ENCODE measurements around the gene COL4A6. TPM values are rescaled to one million over a fixed set of nuclear protein-coding genes. Genes with fewer than 3 reads are reported as not detected.

COL4A6 gene
- total and polyA plus RNA-seq, 2 donors (not counting 3 experiments of a cell fraction or from before 2014, with no cell fraction given): 0.49 to 0.62 TPM

DNA sequence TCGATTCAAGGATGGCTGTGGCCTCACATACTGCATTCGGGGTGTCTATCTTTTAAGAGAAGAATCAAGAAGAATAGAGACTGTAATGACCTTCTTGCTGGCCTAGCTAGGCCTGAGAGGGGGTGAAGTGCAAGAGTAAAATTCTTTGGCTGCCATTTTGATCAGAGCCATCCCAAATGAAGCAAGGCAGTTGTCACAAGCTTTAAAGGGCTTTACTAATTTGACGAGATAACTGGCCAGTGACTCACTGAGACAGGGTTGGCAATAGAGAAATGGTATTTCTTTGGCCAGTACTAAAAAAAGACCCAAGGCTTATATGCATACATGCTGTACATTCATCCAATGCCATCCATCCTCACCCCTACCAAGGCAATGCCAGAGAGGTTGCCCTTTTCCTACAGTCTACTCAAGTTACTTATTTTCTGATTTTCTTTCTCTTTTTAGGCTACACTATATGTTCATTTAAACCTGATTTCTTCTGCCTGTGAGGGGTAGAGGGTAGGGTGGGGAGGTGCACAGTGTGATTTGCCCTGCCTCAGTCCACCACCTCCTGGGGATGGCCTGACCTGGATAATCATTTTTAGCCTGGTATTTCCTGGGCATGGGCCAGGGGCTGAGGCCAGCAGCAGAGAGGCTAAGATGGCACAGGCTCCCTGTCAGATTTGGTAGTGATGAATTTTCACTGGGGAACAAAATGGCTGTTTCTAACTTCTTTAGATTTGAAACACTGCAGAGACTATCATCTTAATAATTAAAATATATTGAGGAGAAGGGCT lies 314.4 kb downstream of the COL4A6 start:
- Histone ChIP-seq H3K9ac (replicated peaks; ENCODE audit: extremely low read depth, insufficient read depth, low read length) (no peak overlapping the region), H3K4me3 (replicated peaks in 1 of 3; ENCODE audit: insufficient read depth in 1 of 3, low read depth in 1 of 3, low read length in 3 of 3) (no peak overlapping the region), H3K27me3 (ENCODE audit: control insufficient read depth in 2 of 2, insufficient read depth in 2 of 2, low read length in 2 of 2) (no peaks in the 10 kb centered on the region), H3K79me2 (ENCODE audit: control insufficient read depth, insufficient read depth, low read length) (peaks cover 5% of the 10 kb centered on the region), H3K27ac (ENCODE audit: insufficient read depth, low read depth, low read length) (no peak overlapping the region), H3K9me3 (replicated peaks; ENCODE audit: control insufficient read depth, insufficient read depth, low read length) (no peaks in the 10 kb centered on the region), H4K20me1 (replicated peaks; ENCODE audit: control insufficient read depth, extremely low read depth, insufficient read depth, low read length) (no peaks in the 10 kb centered on the region), H3K4me1 (ENCODE audit: control insufficient read depth, extremely low read depth, insufficient read depth, low read length) (peaks cover 14% of the 10 kb centered on the region), H3K9me1 (replicated peaks; ENCODE audit: control insufficient read depth, extremely low read depth, insufficient read depth, low read length) (no peaks in the 10 kb centered on the region), H3K4me2 (ENCODE audit: insufficient read depth, low read length) (no peak overlapping the region), H2AFZ (ENCODE audit: low read depth, low read length) (no peak overlapping the region), H3K36me3 (ENCODE audit: control insufficient read depth in 2 of 2, extremely low read depth in 1 of 2, insufficient read depth in 2 of 2, low read length in 2 of 2) (no peaks in the 10 kb centered on the region)
- BruUV-seq (replicated peaks): no TSS peak
- POLR2A ChIA-PET: interaction anchor here (1.7 kb wide), 1 partner anchor 8 kb away, joined by 4 read pairs; no protein-coding TSS in a partner anchor
- intact Hi-C loops (cut with micrococcal nuclease) (no loop called here), dilution Hi-C loops (cut with MboI; ENCODE audit: extremely low pct_ligation_motif_present, low sequenced_read_pairs) (no loop called here)
- CTCF ChIA-PET: interaction anchor here (1.2 kb wide), 2 partner anchors 16 to 32 kb away, joined by 3 to 8 read pairs; partner anchors contain the start of genes ATG4A and PSMD10
- TF ChIP-seq POLR2AphosphoS5 (IDR thresholded peaks at IDR 0.05; ENCODE audit: insufficient read depth, low read depth, low read length): no peak
- no peak for TF ChIP-seq EZH2 (IDR thresholded peaks at IDR 0.05; ENCODE audit: borderline replicate concordance, low read depth, low read length, severe bottlenecking)
- TF ChIP-seq, protein P1, sequence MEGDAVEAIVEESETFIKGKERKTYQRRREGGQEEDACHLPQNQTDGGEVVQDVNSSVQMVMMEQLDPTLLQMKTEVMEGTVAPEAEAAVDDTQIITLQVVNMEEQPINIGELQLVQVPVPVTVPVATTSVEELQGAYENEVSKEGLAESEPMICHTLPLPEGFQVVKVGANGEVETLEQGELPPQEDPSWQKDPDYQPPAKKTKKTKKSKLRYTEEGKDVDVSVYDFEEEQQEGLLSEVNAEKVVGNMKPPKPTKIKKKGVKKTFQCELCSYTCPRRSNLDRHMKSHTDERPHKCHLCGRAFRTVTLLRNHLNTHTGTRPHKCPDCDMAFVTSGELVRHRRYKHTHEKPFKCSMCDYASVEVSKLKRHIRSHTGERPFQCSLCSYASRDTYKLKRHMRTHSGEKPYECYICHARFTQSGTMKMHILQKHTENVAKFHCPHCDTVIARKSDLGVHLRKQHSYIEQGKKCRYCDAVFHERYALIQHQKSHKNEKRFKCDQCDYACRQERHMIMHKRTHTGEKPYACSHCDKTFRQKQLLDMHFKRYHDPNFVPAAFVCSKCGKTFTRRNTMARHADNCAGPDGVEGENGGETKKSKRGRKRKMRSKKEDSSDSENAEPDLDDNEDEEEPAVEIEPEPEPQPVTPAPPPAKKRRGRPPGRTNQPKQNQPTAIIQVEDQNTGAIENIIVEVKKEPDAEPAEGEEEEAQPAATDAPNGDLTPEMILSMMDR (IDR thresholded peaks at IDR 0.05; ENCODE audit: extremely low read depth in 1 of 2, insufficient read depth in 1 of 2, low read depth in 1 of 2, low read length in 2 of 2): no peak
- no peak for TF ChIP-seq FOS (IDR thresholded peaks at IDR 0.05; ENCODE audit: borderline replicate concordance, insufficient read depth, low read length)
- TF ChIP-seq POLR2A (IDR thresholded peaks at IDR 0.05; ENCODE audit: low read depth, low read length): no peak
- TF ChIP-seq MYC (IDR thresholded peaks at IDR 0.05; ENCODE audit: low read depth, low read length): no peak
- no peak for TF ChIP-seq JUN (IDR thresholded peaks at IDR 0.05; ENCODE audit: borderline replicate concordance, insufficient read depth, insufficient read length, low read depth)
- TF ChIP-seq, protein P2, sequence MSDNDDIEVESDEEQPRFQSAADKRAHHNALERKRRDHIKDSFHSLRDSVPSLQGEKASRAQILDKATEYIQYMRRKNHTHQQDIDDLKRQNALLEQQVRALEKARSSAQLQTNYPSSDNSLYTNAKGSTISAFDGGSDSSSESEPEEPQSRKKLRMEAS (IDR thresholded peaks at IDR 0.05; ENCODE audit: insufficient read depth, insufficient read length): no peak
- TF ChIP-seq GATA2 (IDR thresholded peaks at IDR 0.05; ENCODE audit: insufficient read depth, insufficient read length, low read depth, low read length): no peak
- FAIRE-seq: no peak
- DNase-seq (ENCODE audit: low read depth, low spot score): no peak

All from endothelial cell of umbilical vein (primary cell).